LNCAP (cell line): ENCODE measurements around the gene LINC00237.

Source experiments
- TF ChIP-seq, protein P1 (sequence below): fragments of 450-650 bp; IDR thresholded peaks from 2 replicates; pipeline ENCODE4 v1.5.1; 2017; ENCODE audit warnings: mild to moderate bottlenecking

The LINC00237 gene

GRCh38 chr20:21089391-21089790, 16.8 kb downstream of the LINC00237 start:
- TF ChIP-seq, protein P1, sequence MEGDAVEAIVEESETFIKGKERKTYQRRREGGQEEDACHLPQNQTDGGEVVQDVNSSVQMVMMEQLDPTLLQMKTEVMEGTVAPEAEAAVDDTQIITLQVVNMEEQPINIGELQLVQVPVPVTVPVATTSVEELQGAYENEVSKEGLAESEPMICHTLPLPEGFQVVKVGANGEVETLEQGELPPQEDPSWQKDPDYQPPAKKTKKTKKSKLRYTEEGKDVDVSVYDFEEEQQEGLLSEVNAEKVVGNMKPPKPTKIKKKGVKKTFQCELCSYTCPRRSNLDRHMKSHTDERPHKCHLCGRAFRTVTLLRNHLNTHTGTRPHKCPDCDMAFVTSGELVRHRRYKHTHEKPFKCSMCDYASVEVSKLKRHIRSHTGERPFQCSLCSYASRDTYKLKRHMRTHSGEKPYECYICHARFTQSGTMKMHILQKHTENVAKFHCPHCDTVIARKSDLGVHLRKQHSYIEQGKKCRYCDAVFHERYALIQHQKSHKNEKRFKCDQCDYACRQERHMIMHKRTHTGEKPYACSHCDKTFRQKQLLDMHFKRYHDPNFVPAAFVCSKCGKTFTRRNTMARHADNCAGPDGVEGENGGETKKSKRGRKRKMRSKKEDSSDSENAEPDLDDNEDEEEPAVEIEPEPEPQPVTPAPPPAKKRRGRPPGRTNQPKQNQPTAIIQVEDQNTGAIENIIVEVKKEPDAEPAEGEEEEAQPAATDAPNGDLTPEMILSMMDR, result no peak

DNA sequence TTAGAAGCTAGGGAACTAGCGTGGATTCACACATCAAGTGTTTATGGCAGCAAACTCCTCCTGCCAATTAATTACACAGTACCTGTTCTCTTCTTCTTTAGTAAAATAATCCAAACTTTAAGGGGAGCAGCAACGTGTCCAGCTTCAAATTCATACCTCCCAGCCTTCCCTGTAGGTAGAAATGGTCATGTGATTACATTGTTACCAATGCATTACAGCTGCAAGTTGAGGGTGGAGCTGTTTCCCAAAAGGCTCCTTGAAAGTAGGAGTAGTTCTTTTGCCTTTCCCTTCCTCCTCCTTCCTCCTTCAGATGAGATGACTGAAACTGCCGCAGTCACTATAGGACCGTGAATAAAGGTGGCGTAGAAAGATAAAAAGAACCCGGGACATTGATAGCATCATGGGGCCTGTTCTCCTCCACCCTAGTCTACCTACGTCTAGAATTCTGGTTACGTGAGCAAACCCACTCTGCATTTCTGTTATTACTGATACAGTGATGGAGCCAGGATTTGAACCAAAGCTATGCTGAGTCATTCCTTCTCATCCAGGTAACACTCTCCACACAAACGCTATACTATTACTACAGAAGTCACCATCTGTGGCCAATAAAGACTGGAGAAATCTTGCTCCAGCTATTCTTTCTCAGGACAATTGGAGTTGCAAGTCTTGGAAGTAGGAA, 18.2 kb downstream of the LINC00237 start:
- TF ChIP-seq, protein P1, result no peak

GRCh38 chr20:21083825-21084325, 22.3 kb downstream of the LINC00237 start:
- TF ChIP-seq, protein P1, result no peak

GRCh38 chr20:21082584-21082983, 23.6 kb downstream of the LINC00237 start:
- TF ChIP-seq, protein P1, result no peak

- TF ChIP-seq, protein P1, result no peak
Observed at GRCh38 chr20:21077809-21078345, 28.3 kb downstream of the LINC00237 start.

GRCh38 chr20:21076073-21076472, 30.1 kb downstream of the LINC00237 start:
- TF ChIP-seq, protein P1, result no peak

- TF ChIP-seq, protein P1, result no peak
Observed at GRCh38 chr20:21075471-21075870, 30.7 kb downstream of the LINC00237 start.
